BJ (cell line): ENCODE data around the gene AOPEP. TPM values are rescaled to one million over a fixed set of nuclear protein-coding genes. Genes with fewer than 3 reads are reported as not detected.

Source experiments
- CTCF ChIA-PET: fragments of 350-600 bp; formaldehyde crosslinking; extraction: SDS; loops from one replicate; lab custom pipeline; 2021; ENCODE audit warnings: antibody characterized with exemption, inconsistent platforms; lab: Yijun Ruan, JAX
- POLR2A ChIA-PET: fragments of 300-600 bp; sonication (Branson Sonifier 250); formaldehyde crosslinking; extraction: SDS; loops from one replicate; lab custom pipeline; 2021; ENCODE audit warnings: antibody characterized with exemption; lab: Charles Lee
- DNase-seq: peaks from one replicate; pipeline ENCODE4 v3.0.0-alpha.2; 2011; ENCODE audit warnings: low read depth
- H3K27me3 ChIP-seq: 2 replicates; pipeline ENCODE4 v1.6.0; 2011; ENCODE audit warnings: low read length; ENCODE audit not compliant: control insufficient read depth, insufficient read depth
- H3K36me3 ChIP-seq: 2 replicates; pipeline ENCODE4 v1.5.1; 2011; ENCODE audit warnings: low read length; ENCODE audit not compliant: control insufficient read depth, insufficient read depth
- H3K4me3 ChIP-seq: 2 replicates; pipeline ENCODE4 v1.5.1; 2011; ENCODE audit warnings: low read depth, mild to moderate bottlenecking, control low read depth, low read length
- polyA plus RNA-seq: library from polyadenylated mRNA; depleted of rRNA; stranded (reverse); fragments of >200 nt; gene quantifications from 2 replicates; pipeline ENCODE4 v1.2.3, GENCODE V29; 2011
- TF ChIP-seq, protein P1 (sequence below): IDR thresholded peaks from 2 replicates; pipeline ENCODE4 v1.5.1; 2011; ENCODE audit warnings: low read depth, mild to moderate bottlenecking, control low read depth, inconsistent platforms, low read length, moderate library complexity; ENCODE audit not compliant: insufficient read depth

Gene AOPEP
- polyA plus RNA-seq, 1 experiment, result 52.1 TPM

DNA sequence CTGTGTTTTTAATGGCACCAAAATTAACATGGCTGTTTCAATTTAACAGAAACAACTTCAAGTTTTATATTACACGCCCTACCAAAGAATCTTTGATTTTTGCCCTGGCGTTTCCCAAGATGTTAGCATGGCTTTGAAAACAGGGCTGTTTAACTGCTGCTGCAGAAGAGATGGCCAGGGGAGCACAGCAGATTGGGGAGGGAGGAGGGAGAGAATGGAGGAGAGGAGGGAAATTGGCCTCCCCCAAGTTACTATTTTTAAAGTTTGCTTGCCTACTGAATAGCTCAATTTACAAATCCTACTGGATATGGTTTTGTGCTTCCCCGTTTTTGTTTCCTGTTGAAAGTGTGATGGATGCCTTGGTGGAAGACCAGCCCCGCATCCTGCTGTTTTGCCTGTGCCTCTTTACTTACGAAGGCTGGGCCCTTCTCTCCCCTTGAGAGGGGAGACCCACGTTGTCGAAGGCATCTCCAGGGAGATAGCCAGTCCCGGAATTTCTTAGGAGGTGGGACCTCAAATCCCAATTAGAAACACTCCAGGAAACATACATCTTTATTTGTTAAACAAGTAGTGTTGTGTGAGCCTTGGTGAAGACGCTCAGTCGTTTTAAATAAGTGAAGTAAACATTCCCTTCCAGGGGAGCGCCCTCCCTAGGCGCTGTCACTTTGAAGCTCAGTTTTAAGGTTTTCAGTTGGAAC is 98.6 kb downstream of the AOPEP start:
- H3K36me3 ChIP-seq, result peaks cover 1% of the 10 kb centered on the region; the same call in 1 of the 2 replicates
- ChIA-PET POLR2A (no interaction called here), CTCF (interaction anchor here (1.2 to 1.8 kb wide), 2 partner anchors 22 to 306 kb away, joined by 3 to 4 read pairs; no protein-coding TSS in a partner anchor)
- H3K27me3 ChIP-seq, result no peaks in the 10 kb centered on the region
- DNase-seq, result no peak
- H3K4me3 ChIP-seq, result no peak overlapping the region
- TF ChIP-seq, protein P1, sequence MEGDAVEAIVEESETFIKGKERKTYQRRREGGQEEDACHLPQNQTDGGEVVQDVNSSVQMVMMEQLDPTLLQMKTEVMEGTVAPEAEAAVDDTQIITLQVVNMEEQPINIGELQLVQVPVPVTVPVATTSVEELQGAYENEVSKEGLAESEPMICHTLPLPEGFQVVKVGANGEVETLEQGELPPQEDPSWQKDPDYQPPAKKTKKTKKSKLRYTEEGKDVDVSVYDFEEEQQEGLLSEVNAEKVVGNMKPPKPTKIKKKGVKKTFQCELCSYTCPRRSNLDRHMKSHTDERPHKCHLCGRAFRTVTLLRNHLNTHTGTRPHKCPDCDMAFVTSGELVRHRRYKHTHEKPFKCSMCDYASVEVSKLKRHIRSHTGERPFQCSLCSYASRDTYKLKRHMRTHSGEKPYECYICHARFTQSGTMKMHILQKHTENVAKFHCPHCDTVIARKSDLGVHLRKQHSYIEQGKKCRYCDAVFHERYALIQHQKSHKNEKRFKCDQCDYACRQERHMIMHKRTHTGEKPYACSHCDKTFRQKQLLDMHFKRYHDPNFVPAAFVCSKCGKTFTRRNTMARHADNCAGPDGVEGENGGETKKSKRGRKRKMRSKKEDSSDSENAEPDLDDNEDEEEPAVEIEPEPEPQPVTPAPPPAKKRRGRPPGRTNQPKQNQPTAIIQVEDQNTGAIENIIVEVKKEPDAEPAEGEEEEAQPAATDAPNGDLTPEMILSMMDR, result no peak

DNA sequence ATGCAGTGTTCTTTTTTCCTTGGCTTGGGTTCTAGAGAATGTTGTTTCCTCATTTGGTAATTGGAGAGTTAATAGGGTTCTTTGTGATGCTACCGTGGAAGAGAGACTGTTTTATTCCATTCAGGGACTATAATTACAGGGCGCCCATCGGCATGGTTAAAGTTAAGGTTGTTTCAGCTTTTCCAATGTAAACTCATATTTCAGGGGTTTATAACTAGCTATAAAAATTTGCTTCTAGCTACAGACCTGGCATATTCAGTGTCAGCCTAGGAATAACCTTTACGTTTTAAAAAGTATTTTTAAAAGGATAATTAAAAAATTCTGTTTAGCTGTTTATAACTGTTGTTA is 99.1 kb downstream of the AOPEP start:
- TF ChIP-seq, protein P1, result no peak
- POLR2A ChIA-PET, result interaction anchor here (0.7 kb wide), 1 partner anchor 12 kb away, joined by 3 read pairs; no protein-coding TSS in a partner anchor
- no peak for DNase-seq

DNA sequence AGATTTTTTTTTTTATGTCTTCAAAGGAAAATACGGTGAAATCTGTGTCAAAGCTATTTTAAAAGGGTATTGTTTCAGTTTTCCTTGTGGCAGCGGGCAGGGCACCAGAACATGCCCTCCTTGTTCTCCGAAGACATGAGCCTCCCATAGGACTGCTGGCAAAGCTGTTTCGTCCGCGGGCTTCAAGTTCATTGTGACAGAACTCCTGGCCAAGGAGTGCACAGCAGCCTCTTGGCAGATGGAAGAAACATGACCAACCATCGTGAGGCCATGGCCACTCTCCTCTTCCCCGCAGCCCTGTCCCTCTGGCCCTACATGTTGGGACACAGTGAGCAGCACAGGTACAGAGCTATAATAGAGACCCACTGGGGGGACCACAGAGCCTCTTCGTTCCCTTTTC is 99.5 kb downstream of the AOPEP start:
- Histone ChIP-seq H3K36me3 (peaks cover 1% of the 10 kb centered on the region; the same call in 1 of the 2 replicates), H3K4me3 (no peak overlapping the region), H3K27me3 (no peaks in the 10 kb centered on the region)
- POLR2A ChIA-PET, result interaction anchor here (0.7 kb wide), 1 partner anchor 13 kb away, joined by 3 read pairs; no protein-coding TSS in a partner anchor
- CTCF ChIA-PET, result interaction anchor here (1.0 to 1.8 kb wide), 6 partner anchors 8 to 158 kb away, joined by 3 to 8 read pairs (median 4); no protein-coding TSS in a partner anchor
- TF ChIP-seq, protein P1, result no peak
- no peak for DNase-seq

More for the DNA sequence above, 99.1 kb downstream of the AOPEP start:
- Histone ChIP-seq H3K27me3 (no peaks in the 10 kb centered on the region), H3K36me3 (peaks cover 1% of the 10 kb centered on the region; the same call in 1 of the 2 replicates), H3K4me3 (no peak overlapping the region)
- CTCF ChIA-PET, result interaction anchor here (1.2 to 1.8 kb wide), 3 partner anchors 22 to 305 kb away, joined by 3 to 4 read pairs (median 3); no protein-coding TSS in a partner anchor

DNA sequence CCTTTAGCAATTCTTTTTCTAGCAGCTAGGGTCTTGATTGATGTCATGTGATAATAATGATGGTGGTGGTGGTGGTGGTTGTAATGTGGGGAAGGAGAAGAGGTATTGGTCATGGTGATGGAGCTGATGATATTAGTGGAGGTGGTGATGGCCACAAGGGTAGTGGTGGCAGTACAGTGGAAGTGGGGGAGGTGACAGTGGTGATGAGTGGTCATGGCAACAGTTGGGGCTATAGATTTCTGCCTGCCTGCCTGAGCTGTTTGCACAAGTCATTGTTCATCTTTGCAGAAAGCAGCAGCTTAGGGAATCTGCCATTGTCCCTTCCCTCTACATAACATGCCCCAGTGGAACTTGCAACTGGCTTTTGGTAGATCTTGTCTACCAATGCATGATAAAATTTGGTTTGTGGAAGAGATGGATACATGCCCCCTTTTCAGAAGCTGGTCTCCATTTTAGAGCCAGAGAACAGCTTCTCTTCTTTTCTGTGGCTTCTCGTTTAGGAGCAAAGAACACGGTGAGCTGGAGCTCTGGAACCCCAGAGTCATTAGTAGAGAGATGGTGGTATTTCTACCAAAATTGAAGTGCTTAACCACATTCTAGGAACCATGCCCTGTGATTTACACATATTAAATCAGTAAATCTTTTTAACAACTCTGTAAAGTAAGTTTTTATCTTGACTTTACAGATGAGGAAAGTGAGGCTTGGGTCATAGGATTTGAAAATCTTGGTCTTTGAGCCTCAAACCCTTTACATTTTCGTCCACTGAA is 100.3 kb downstream of the AOPEP start:
- no peak for DNase-seq
- TF ChIP-seq, protein P1, result no peak
- ChIA-PET CTCF (interaction anchor here (0.7 to 1.8 kb wide), 7 partner anchors 8 to 159 kb away, joined by 3 to 8 read pairs (median 3); no protein-coding TSS in a partner anchor), POLR2A (no interaction called here)
- H3K4me3 ChIP-seq, result no peak overlapping the region
- peaks cover 1% of the 10 kb centered on the region; the same call in 1 of the 2 replicates for H3K36me3 ChIP-seq
- H3K27me3 ChIP-seq, result no peaks in the 10 kb centered on the region
